Measurements from ENCODE around the gene TICRR.

- no peak for TF ChIP-seq POLR2A (IDR thresholded peaks at IDR 0.05)
- TF ChIP-seq CTCF (IDR thresholded peaks at IDR 0.05): no peak
Measured at GRCh38 chr15:89631902-89632264, 56.6 kb downstream of the TICRR start.
